Stimulated activated CD8-positive, alpha-beta memory T cell treated with anti-CD3 and anti-CD28 coated beads, Interleukin-4, amount 100 ng/mL, for 24 hours (primary cell): Measurements from ENCODE around the gene ZFC3H1.
"Not testable (repeated sequence)": the region's sequence is repeated elsewhere in the genome, so short reads cannot be mapped to it uniquely, and the experiment has no call there.

Experiments used
- DNase-seq: peaks from one replicate; pipeline ENCODE4 v3.0.0-alpha.2; 2020; ENCODE audit warnings: low read depth

ZFC3H1 gene

GRCh38 chr12:71569885-71570284 lies 93.8 kb downstream of the ZFC3H1 start:
- DNase-seq: not testable (repeated sequence)

GRCh38 chr12:71567537-71567936 lies 96.1 kb downstream of the ZFC3H1 start:
- DNase-seq: no peak

- DNase-seq: no peak
Observed at GRCh38 chr12:71566655-71567054, 97.0 kb downstream of the ZFC3H1 start.

GRCh38 chr12:71565535-71565934 lies 98.1 kb downstream of the ZFC3H1 start:
- no peak for DNase-seq

- no peak for DNase-seq
Observed at GRCh38 chr12:71562676-71563595, 100.7 kb downstream of the ZFC3H1 start.
